Vagina (tissue), 2 donors: ENCODE data around the gene LRP2. TPM values are rescaled to one million over a fixed set of nuclear protein-coding genes. Genes with fewer than 3 reads are reported as not detected.

Experiments
- DNase-seq, 2 donors: peaks; one replicate each; pipeline ENCODE4 v3.0.0-alpha.2; 2017; ENCODE audit errors: extremely low spot score in 2 of 2
- H3K27ac ChIP-seq: fragments of 200-600 bp; sonication (generic); one replicate; pipeline ENCODE4 v1.5.1; 2019
- H3K27me3 ChIP-seq: fragments of 200-600 bp; sonication (generic); one replicate; pipeline ENCODE4 v1.5.1; 2019
- H3K36me3 ChIP-seq, 2 donors: fragments of 200-600 bp; sonication (generic); one replicate each; pipeline ENCODE4 v1.5.1; 2017 to 2019
- H3K4me1 ChIP-seq: fragments of 200-600 bp; sonication (generic); one replicate; pipeline ENCODE4 v1.5.1; 2019
- H3K4me3 ChIP-seq, 2 donors: fragments of 200-600 bp; sonication (generic); 1 replicate in 1 of 2; 2 replicates in 1 of 2; pipeline ENCODE4 v1.5.1; 2016 to 2019
- H3K9me3 ChIP-seq: fragments of 200-600 bp; sonication (generic); one replicate; pipeline ENCODE4 v1.5.1; 2019
- CTCF ChIP-seq, 3 experiments: fragments of 450-650 bp in 2 of 3; fragments of 200-600 bp in 1 of 3; sonication (generic) in 1 of 3; IDR thresholded peaks; one replicate each; pipeline ENCODE4 v1.5.1; 2017 to 2019; ENCODE audit warnings: antibody characterized with exemption in 3 of 3, mild to moderate bottlenecking in 2 of 3, moderate library complexity in 2 of 3
- POLR2A ChIP-seq, 2 donors: fragments of 450-650 bp; IDR thresholded peaks; one replicate each; pipeline ENCODE4 v1.6.1; 2017; ENCODE audit warnings: antibody characterized with exemption in 2 of 2, mild to moderate bottlenecking in 2 of 2, moderate library complexity in 2 of 2
- POLR2AphosphoS5 ChIP-seq, 2 donors: sonication (generic); formaldehyde crosslinking; IDR thresholded peaks; one replicate each; pipeline ENCODE4 v1.9.0; 2017; ENCODE audit warnings: antibody characterized with exemption in 2 of 2, mild to moderate bottlenecking in 2 of 2, low read depth in 1 of 2; ENCODE audit not compliant: insufficient read depth in 1 of 2
- intact Hi-C: fragments of 100-400 bp; cut with DNase I; formaldehyde crosslinking; loops from one replicate; pipeline ENCODE4 v1.15.1; 2023
- total RNA-seq: library from RNA; depleted of rRNA; stranded (reverse); fragments of >200 nt; gene quantifications from one replicate; pipeline ENCODE4 v1.2.3, GENCODE V29; 2016

Gene LRP2
- total RNA-seq, 1 donor from 2014 or later, result not detected

- DNase-seq, result no peak
- intact Hi-C loops, result no loop called here
- no peaks in the 10 kb centered on the region for H3K9me3 ChIP-seq
These were observed 255.5 kb downstream of the LRP2 start for GRCh38 chr2:169106563-169107545.

GRCh38 chr2:169106134-169106533, 256.2 kb downstream of the LRP2 start:
- no peak for TF ChIP-seq POLR2AphosphoS5 (IDR thresholded peaks at IDR 0.05; ENCODE audit: insufficient read depth in 1 of 2, low read depth in 1 of 2)
- no peak for TF ChIP-seq CTCF (IDR thresholded peaks at IDR 0.05)
- no peak overlapping the region for H3K27ac ChIP-seq
- no peaks in the 10 kb centered on the region for H3K27me3 ChIP-seq

More at GRCh38 chr2:169106563-169107545, 255.5 kb downstream of the LRP2 start:
- H3K4me1 ChIP-seq, result peaks cover 11% of the 10 kb centered on the region
- no peak overlapping the region for H3K27ac ChIP-seq
- H3K27me3 ChIP-seq, result no peaks in the 10 kb centered on the region
- H3K36me3 ChIP-seq, result no peaks in the 10 kb centered on the region
- TF ChIP-seq CTCF (IDR thresholded peaks at IDR 0.05), result no peak
- no peak for TF ChIP-seq POLR2AphosphoS5 (IDR thresholded peaks at IDR 0.05; ENCODE audit: insufficient read depth in 1 of 2, low read depth in 1 of 2)
- no peak for TF ChIP-seq POLR2A (IDR thresholded peaks at IDR 0.05)
- no peak overlapping the region for H3K4me3 ChIP-seq

GRCh38 chr2:169105476-169105875, 256.9 kb downstream of the LRP2 start:
- no peak overlapping the region for H3K27ac ChIP-seq
- TF ChIP-seq POLR2A (IDR thresholded peaks at IDR 0.05) (no peak), POLR2AphosphoS5 (IDR thresholded peaks at IDR 0.05; ENCODE audit: insufficient read depth in 1 of 2, low read depth in 1 of 2) (no peak), CTCF (IDR thresholded peaks at IDR 0.05) (no peak)
- H3K27me3 ChIP-seq, result no peaks in the 10 kb centered on the region
- no peak overlapping the region for H3K4me3 ChIP-seq
- no peak for DNase-seq
- intact Hi-C loops, result no loop called here
- no peaks in the 10 kb centered on the region for H3K9me3 ChIP-seq
- H3K36me3 ChIP-seq, result no peaks in the 10 kb centered on the region
- peaks cover 11% of the 10 kb centered on the region for H3K4me1 ChIP-seq

More at GRCh38 chr2:169106134-169106533, 256.2 kb downstream of the LRP2 start:
- H3K4me3 ChIP-seq, result no peak overlapping the region
- H3K36me3 ChIP-seq, result no peaks in the 10 kb centered on the region
- intact Hi-C loops, result no loop called here
- no peaks in the 10 kb centered on the region for H3K9me3 ChIP-seq
- DNase-seq, result no peak
- H3K4me1 ChIP-seq, result peaks cover 11% of the 10 kb centered on the region

GRCh38 chr2:169104848-169105247, 257.5 kb downstream of the LRP2 start:
- Histone ChIP-seq H3K27ac (no peak overlapping the region), H3K9me3 (no peaks in the 10 kb centered on the region)
- DNase-seq, result no peak

More at GRCh38 chr2:169104848-169105247, 257.5 kb downstream of the LRP2 start:
- Histone ChIP-seq H3K27me3 (no peaks in the 10 kb centered on the region), H3K36me3 (no peaks in the 10 kb centered on the region), H3K4me3 (no peak overlapping the region), H3K4me1 (peaks cover 6% of the 10 kb centered on the region)
- intact Hi-C loops, result no loop called here
- no peak for TF ChIP-seq POLR2AphosphoS5 (IDR thresholded peaks at IDR 0.05; ENCODE audit: insufficient read depth in 1 of 2, low read depth in 1 of 2)
- no peak for TF ChIP-seq POLR2A (IDR thresholded peaks at IDR 0.05)
- no peak for TF ChIP-seq CTCF (IDR thresholded peaks at IDR 0.05)
